Thyroid gland (tissue), 4 donors: ENCODE data around the gene MIEF1.

ENCODE experiments used
- CTCF ChIP-seq, 6 experiments: fragments of 200-600 bp in 3 of 6; fragments of 450-650 bp in 3 of 6; sonication (generic) in 3 of 6; IDR thresholded peaks; one replicate each; pipeline ENCODE4 v1.5.1; 2016 to 2019; ENCODE audit warnings: antibody characterized with exemption in 6 of 6, mild to moderate bottlenecking in 2 of 6, inconsistent platforms in 1 of 6, moderate library complexity in 1 of 6
- POLR2A ChIP-seq, 2 donors: fragments of 450-650 bp; IDR thresholded peaks; one replicate each; pipeline ENCODE4 v1.6.1; 2017; ENCODE audit warnings: antibody characterized with exemption in 2 of 2, mild to moderate bottlenecking in 2 of 2, moderate library complexity in 1 of 2

GRCh38 chr22:39498368-39498767, 3.7 kb upstream of the MIEF1 start:
- no peak for TF ChIP-seq CTCF (IDR thresholded peaks at IDR 0.05)
- TF ChIP-seq POLR2A (IDR thresholded peaks at IDR 0.05) = no peak
